GM12865 (cell line): ENCODE results near the gene DIAPH2.

Experiments
- DNase-seq: peaks from one replicate; pipeline ENCODE4 v3.0.0; 2010; ENCODE audit warnings: low read depth
- H3K4me3 ChIP-seq: 2 replicates; pipeline ENCODE4 v1.5.1; 2011; ENCODE audit warnings: mild to moderate bottlenecking, low read depth, low read length, control low read depth
- TF ChIP-seq, protein P1 (sequence below): IDR thresholded peaks from 2 replicates; pipeline ENCODE4 v1.5.1; 2011; ENCODE audit warnings: low read length, control low read depth, low read depth, inconsistent platforms; ENCODE audit not compliant: insufficient read depth; ENCODE audit errors: missing control alignments

Gene DIAPH2

GRCh38 chrX:97158269-97158668 lies 473.6 kb downstream of the DIAPH2 start:
- TF ChIP-seq, protein P1, sequence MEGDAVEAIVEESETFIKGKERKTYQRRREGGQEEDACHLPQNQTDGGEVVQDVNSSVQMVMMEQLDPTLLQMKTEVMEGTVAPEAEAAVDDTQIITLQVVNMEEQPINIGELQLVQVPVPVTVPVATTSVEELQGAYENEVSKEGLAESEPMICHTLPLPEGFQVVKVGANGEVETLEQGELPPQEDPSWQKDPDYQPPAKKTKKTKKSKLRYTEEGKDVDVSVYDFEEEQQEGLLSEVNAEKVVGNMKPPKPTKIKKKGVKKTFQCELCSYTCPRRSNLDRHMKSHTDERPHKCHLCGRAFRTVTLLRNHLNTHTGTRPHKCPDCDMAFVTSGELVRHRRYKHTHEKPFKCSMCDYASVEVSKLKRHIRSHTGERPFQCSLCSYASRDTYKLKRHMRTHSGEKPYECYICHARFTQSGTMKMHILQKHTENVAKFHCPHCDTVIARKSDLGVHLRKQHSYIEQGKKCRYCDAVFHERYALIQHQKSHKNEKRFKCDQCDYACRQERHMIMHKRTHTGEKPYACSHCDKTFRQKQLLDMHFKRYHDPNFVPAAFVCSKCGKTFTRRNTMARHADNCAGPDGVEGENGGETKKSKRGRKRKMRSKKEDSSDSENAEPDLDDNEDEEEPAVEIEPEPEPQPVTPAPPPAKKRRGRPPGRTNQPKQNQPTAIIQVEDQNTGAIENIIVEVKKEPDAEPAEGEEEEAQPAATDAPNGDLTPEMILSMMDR, result no peak
- no peak overlapping the region for H3K4me3 ChIP-seq
- DNase-seq, result no peak

DNA sequence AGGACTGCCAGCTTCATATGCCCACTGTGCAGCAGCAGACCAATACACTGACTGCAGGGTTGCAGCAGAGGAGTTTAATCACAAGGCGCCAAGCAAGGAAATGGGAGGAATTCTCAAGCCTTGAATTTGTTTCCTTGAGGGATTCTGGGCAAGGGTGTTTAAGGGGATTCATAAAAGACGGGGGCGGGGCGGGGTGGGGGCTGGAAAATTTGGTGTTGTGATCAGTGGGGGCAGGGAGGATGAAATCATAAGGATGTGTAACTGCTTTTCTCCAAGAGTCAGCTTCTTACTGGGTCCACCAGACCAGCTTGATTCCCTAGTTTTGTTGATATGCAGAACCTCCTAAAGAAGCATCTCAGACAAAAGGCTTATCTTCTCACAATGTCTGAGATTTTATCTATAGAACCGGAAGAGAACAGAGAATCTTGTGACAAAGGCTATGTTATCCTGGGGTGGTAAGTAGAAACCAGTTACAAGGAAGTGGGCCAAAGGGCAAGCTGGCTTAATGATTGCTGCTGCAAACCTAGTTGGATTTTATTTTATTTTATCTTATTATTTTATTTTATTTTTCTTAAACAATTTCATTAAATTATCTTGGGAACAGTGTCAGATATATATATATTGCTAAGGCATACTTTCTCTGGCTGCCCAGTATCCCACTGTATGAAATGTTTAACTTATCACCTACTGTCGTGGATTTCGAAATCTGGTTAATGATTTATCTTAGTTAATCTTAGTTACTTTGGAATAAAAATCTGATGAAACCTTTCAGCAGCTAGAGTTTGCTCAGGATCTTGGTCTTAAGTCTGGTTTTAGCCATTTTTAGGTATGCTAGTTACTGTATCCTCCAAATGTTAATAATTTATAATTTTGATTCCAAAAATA lies 475.5 kb downstream of the DIAPH2 start:
- TF ChIP-seq, protein P1, result no peak
- DNase-seq, result no peak
- H3K4me3 ChIP-seq, result no peak overlapping the region

DNA sequence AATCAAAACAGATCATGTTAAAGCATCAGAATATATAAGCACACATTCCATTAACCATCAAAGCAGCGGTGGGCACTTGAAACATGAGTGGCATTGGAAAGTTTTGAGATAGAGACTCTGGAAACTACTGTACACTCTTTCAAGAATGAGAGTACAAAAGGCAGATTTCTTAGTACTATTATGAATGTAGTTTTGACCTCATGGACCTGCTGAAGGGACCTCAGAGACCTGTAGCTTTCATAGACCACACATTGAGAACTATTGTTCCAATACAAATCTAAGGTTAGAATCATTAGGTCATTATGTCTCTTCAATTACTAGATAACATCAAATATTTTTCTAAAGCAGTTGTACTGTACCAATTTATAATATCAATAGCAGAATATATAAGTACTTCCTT lies 482.7 kb downstream of the DIAPH2 start:
- peak; percentile 18 for DNase-seq
- H3K4me3 ChIP-seq, result no peak overlapping the region
- TF ChIP-seq, protein P1, result no peak

DNA sequence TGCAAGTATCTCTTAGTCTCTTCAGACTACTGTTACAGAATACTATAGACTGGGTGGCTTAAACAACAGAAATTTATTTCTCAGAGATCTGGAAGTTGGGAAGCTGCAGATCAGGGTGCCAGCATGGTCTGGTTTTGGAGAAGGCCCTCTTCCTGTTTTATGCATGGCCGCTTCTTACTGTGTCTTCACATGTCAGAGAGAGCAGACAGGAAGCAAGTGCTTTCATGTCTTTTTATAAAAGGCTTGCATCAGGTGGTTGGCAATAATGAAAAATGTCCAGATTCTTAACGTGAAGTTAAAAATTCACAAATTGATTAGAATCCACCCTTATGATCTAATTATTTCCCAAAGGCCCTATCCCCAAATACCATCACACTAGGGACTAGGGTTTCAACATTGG lies 484.0 kb downstream of the DIAPH2 start:
- peak; percentile 53 for DNase-seq
- no peak overlapping the region for H3K4me3 ChIP-seq
- TF ChIP-seq, protein P1, result no peak

DNA sequence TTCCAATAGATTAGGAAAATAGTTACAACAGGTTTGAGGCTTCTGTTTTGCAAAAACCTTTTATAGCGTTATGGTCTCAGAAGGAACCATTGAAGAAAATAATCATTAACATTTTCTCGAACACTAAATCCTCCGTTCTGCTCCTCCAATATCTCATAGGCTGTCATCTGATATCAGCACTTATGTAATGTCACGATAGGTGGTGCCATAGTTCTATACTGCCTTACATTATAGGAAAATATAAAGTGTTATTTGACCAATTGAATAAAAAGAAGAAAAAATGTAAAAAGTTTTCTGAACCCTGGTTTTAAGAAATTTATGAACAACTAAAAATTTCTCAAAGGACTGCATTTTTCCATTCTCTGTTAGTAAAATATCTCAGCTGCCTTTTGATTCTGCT lies 490.5 kb downstream of the DIAPH2 start:
- DNase-seq, result no peak
- TF ChIP-seq, protein P1, result no peak
- H3K4me3 ChIP-seq, result no peak overlapping the region

DNA sequence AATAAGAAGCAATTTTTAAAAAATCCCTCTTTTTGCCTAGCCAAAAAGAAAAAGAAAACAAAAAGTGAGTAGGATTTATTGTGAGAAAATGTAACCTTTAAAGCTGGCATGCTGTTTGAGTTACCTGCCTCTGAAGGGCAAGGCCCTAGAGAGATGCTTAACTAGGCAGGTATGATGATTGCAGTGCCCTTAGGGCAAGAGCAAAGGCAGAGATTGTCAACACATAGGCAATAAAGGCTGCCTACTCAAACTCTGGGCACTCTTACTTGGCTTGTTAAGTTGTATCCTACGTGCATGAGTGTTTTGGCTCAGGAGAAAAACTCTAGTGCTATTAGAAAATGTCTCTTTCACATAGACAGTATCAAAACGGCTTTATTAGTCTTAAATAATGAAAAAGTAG lies 505.0 kb downstream of the DIAPH2 start:
- DNase-seq, result no peak
- H3K4me3 ChIP-seq, result no peak overlapping the region
- TF ChIP-seq, protein P1, result no peak

DNA sequence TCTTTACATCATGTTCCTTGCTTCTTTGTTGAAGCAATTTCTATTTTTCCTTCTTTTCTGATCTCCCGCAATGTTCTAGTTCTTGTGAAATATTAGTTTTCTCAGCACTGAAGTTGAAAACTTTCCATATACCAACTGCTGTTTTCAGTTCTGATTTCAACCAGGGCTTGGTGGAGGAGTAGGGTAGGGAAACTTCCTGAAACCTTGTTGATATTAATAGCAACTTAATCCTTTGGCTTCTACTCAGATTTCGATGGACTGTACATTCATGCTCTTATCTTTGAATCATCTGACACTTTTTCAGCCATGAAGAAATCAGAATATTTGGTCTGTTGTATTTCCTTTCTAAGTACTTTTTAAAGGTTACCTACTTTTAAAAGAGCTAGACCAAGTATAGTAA lies 514.9 kb downstream of the DIAPH2 start:
- TF ChIP-seq, protein P1, result no peak

More for the DNA sequence above, 514.9 kb downstream of the DIAPH2 start:
- no peak for DNase-seq
- H3K4me3 ChIP-seq, result no peak overlapping the region
